Panc1 (cell line): Measurements from ENCODE around the gene TMEM208.

Source experiments
- POLR2AphosphoS5 ChIP-seq: IDR thresholded peaks from 2 replicates; pipeline ENCODE4 v1.6.1; 2012; ENCODE audit warnings: mild to moderate bottlenecking, low read depth, low read length, moderate library complexity
- TCF7L2 ChIP-seq: IDR thresholded peaks from 2 replicates; pipeline ENCODE4 v1.6.1; 2011; ENCODE audit warnings: mild to moderate bottlenecking, low read depth, low read length, inconsistent platforms

- no peak for TF ChIP-seq POLR2AphosphoS5
- TF ChIP-seq TCF7L2: no peak
Measured at GRCh38 chr16:67259705-67260104, 32.8 kb downstream of the TMEM208 start.
